Fibroblast of skin of left quadriceps (primary cell): ENCODE data around the gene CTAGE8.
"Not testable (repeated sequence)": the region's sequence is repeated elsewhere in the genome, so short reads cannot be mapped to it uniquely, and the experiment has no call there.

Experiments
- DNase-seq, 2 experiments: peaks; one replicate each; pipeline ENCODE4 v3.0.0-alpha.2; 2013; ENCODE audit warnings: low read depth in 2 of 2

Gene CTAGE8, protein sequence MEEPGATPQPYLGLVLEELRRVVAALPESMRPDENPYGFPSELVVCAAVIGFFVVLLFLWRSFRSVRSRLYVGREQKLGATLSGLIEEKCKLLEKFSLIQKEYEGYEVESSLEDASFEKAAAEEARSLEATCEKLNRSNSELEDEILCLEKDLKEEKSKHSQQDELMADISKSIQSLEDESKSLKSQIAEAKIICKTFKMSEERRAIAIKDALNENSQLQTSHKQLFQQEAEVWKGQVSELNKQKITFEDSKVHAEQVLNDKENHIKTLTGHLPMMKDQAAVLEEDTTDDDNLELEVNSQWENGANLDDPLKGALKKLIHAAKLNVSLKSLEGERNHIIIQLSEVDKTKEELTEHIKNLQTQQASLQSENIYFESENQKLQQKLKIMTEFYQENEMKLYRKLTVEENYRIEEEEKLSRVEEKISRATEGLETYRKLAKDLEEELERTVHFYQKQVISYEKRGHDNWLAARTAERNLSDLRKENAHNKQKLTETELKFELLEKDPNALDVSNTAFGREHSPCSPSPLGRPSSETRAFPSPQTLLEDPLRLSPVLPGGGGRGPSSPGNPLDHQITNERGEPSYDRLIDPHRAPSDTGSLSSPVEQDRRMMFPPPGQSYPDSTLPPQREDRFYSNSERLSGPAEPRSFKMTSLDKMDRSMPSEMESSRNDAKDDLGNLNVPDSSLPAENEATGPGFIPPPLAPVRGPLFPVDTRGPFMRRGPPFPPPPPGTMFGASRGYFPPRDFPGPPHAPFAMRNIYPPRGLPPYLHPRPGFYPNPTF

DNA sequence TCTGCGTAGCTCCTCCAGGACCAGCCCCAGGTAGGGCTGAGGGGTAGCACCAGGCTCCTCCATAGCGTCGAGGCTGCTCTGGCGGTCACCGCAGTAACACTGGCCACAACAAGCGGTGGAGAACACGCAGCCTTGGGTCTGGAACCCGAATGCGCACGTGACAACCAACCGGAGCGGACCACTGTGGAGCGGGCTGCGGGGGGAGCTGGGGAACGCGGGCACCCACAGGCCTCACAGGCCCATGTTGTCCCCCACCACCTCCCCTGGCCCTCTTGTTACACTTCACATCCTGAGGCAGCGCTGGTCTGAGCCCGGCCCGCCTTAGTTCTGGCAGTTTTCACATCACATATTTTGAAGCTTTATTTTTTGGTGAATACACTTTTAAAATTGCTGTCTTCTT is at the start of gene CTAGE8:
TSS of gene CTAGE8 (minus strand) at position 101 of the 400 bp plus-strand sequence. CDS start at position 63, 38 bp downstream.
- not testable (repeated sequence) for DNase-seq

DNA sequence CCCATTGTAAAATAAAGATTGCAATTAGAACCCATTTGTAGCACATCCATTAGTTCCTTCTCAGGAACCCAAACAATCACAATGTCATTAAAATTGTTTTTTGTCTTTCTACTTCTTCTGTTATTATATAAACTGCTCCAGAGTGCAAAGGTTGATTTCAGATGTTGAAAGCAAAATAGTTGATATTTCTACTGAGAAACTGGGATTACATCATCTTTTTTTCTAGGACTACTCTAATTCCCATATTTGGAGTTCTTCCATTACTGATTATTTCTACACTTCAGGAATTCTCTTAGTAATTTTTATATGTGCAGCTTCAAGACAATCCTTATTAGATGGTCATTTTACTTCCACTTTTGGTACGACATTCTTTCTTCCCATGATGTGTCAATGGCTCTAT is 48.4 kb upstream of the CTAGE8 start:
- DNase-seq: not testable (repeated sequence)

DNA sequence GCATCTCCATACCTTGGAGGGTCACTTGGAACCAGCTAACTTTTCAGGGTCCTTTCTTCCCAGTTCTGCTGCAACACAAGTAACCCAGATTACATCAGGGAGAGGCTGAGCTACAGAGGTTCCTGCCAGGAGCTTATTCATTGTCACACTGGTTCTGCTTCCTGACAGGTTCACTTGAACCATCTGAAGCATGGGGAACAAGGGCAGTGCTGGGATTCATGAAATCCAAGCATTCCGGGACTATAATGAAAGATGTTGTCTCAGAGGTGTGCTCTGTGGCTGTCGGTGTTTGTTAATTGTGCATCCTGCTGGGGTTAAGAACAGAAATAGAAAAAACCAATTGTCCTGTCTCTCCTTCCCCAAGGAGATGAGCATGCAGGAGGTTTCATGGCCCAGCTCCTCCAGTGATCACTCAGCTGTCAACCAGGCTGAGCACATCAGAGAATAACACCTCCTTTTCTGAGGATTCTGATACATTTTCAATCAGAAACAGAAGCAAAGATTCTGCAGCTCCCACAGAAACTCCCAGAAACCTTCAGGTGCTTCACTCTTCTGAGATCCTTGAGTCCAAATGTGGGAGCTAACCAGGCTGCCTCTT is 42.9 kb upstream of the CTAGE8 start, which contains the start of gene OR2A1:
TSS of gene OR2A1 (plus strand) at position 548 of the 598 bp plus-strand sequence. CDS start 5,706 bp downstream, outside the sequence.
- not testable (repeated sequence) for DNase-seq

DNA sequence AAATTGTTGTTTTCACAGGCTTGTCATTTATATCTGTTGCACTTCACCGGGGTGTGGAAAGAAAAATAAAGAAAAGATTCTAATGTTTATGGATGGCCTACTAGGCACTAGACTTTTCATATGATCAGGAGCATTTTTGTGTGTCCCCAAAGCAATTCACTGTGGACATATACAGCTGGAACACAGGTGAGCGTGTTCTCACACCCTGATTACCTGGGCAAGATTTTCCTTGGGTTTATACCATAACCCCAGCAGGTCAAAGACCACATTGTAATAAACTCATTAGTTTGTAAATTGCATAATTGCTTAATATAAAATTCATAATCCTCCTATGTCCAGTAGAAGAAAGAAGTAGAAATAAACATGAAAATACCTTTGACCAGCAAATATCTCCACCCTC is 42.1 kb upstream of the CTAGE8 start:
- not testable (repeated sequence) for DNase-seq

DNA sequence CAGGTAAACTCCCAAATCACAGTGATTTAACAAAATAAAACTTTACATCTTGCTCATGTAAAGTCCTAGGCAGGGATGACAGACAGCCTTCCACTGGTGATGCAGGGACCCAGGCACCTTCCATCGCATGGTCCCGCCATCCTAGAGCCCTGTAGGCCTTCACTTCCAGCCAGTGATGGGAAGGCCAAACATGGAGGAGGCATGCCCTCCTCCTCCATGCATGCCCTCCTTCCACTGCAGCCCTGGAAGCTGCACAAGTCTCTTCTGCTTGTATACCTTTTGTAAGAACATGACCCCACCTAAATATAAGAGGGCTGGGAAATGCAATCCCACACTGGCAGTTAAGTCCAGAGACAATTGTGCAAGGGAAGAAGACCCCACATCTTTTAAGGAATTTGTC is 40.6 kb upstream of the CTAGE8 start:
- DNase-seq: not testable (repeated sequence)

DNA sequence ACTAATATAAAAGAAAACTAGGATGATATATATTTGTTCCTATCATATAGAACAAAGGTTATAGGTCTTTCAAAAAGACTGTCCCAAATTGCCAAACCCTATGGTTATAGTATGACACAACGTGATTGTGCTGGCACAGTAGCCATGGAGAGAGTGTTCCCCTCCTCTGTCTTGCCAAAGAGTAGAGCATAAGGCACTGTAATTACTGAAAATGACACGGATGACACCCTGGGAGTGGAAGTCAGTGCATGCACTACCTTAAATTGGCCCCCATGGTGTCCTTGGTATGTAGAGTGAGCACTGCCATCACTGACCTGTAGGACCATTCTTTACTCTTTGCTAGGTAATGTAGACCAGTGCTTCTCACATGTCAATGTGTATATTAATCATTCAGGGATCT is 36.1 kb upstream of the CTAGE8 start:
- DNase-seq: not testable (repeated sequence)

DNA sequence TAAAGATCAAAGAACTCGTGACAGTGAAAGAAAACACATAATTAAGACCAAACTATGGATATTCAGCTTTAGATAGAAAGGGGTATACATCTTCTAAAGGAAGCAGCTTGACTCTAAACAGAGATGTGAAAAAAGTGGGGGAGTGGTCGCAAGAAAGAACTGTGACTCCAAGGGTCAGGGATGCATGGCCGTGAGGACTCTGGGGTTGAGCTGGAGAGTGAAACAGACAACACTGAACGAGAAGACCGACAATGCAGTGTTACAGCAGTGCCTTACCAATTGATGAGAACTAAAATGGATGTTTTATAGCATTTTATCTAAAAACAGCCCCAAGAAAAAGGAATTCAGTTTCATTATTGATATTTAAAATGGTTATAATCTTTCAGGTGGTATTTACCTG is 34.5 kb upstream of the CTAGE8 start:
- not testable (repeated sequence) for DNase-seq

DNA sequence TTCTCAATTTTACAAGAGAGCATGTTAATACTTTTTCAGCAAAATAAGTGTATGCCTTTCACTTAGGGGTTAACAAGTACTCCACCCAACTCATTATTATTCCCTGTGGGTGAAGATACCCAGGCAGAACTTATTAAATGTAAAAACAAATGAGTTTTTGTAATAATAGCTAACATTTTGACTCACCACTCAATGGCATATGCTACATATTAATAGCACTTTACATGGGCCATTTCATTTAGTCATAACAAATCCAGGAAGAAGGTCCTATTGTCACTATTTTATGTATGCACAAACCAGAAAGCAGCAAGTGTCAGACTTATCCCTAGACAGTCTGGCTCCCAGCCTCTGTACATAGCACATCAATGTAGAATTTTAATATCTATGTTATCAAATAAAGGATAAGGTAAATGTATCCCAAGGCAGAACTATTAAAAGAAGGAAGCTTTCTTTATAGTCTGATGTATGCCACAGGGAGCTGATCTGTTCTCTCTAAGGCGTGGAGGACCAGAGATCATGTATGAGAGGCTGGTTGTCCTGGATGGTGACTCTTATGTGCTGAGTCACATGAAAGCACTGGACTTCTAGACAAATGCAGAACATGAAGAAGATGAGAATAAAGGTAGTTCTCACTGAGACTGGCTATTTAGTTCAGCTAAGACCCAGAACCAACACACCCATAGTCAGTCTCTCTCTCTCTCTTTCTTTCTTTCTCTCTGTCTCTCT is 33.7 kb upstream of the CTAGE8 start:
- DNase-seq: not testable (repeated sequence)

DNA sequence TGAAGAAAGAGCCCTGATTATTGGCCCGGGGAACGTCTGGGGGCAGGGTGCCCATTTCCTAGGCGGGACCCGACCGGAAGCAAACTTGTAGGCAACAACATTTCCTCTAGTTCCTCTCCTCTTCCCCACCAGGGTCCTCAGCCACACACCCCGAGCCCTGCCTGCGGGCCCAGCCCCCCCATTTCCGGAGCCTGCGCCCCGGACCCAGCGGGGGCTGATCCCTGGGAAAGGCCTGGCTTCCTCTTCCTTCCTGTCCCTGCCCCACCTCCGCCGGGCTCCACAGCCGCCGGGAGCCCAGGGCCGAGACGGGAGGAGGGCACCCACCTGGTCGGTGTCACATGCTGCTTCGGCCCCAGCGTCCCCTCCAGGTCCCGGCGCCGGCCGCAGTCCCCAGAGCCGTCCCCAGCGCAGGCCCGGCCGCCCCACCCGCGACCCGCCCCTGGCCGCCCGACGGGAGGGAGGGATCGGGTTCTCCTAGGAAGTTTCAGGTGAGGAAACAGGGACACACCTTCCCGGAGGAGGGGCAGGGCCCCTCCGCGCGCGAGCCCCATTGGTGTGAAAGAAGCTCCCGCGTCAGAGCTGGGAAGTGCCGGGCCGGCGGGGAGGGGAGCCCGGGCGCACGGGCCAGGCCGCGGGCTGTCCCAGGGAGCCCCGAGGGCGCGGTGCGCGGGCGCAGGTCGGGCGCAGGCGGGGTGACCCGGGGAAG is 24.9 kb upstream of the CTAGE8 start:
- not testable (repeated sequence) for DNase-seq

DNA sequence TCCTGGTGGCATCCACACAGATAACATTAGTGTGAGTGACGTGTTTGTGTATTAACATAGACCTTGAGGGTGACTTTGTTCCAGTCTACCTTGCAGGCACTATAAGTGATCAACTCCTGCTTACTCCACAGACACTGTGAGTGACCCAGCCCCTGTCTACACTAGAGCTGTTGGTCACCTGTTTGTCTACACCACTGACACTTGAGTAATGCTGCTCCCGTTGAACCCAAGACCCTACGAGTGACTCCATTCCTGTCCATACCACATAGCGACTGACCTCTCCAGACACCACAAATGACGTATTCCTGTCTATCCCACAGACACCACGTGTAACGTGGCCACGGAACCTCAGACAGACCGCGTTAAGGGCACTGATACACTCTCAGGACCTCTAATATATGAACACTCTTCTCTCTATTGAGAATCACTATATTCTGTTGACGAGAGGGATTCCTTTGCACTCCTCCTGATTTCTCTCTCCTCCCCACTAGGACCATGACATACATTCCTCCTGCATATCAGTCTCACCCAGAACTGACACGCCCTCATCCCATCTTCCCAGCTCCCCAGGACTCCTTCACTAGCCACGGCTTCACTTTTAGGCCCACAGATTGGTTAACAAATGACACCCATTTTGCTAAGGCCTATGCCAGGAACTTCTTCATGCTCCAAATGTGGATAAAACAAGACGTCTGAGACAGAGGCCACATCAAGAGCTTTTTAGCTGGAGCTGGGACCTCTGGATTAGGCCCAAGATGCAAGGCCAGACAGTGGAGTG is 23.5 kb upstream of the CTAGE8 start:
- DNase-seq: not testable (repeated sequence)

DNA sequence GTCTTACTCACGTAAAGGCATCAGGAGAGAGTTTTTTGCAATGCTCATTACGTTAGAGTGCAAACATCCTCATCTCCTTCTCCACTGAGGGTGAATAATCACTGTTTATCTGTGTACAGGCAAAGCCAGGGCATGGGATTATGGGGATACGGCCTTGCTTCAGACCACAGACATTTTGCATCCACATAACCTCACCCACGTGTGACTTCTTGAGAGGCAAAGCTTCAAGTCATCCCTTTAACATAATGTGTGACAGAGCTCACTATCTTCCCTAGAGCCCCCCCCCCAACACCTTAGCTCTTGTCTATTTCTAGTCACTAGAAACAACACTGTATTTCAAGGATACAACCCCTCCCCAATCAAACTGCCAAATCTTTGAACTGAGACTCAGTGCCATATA is 22.5 kb upstream of the CTAGE8 start:
- not testable (repeated sequence) for DNase-seq

DNA sequence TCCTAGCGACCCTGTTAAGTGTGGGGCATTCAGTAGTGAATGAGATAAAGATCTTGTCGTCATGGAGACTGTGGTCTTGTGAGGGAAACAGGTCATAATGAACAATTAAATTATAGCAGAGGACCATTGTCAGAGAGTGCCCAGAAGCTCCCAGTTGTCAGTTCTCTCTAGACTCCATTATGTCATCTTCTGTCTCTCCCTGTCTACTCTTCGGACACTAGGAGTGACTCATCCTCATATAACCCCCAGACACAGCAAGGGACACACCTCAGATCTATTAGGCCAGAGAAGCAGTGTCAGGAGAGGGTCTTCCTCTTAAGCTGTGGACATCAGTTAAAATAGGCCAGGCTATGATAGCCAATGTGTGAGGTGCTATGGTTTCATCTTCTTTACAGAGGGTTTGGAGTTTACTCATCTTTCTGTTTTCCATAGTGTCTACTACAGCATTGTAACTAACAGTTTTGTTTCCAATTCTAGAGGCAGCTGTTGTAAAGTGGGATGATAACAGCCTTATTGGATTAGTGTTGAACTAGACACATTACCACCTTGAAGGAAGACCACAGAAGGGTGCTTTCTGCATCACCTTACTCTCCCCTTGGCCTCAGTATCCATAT is 18.2 kb upstream of the CTAGE8 start:
- DNase-seq: not testable (repeated sequence)

DNA sequence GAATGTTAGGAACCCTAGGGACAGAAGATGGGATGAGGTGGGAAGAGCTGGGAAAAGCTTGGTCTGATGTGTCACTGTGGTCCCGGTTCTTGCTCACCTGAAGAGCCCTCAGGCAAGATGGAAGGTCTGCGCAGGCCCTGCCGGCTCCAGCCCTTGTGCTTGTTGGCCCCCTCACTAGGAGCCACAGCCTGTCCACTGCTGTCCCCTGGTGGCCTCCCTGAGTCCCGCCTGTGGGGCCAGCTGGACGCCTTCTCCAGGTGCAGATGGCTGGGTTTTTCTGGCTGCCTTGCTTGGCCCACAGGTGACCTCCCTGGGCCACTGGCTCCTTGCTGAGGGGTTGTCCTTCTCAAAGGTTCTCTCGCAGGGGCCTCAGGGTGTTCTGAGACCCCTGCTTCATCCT is 14.6 kb upstream of the CTAGE8 start:
- not testable (repeated sequence) for DNase-seq

DNA sequence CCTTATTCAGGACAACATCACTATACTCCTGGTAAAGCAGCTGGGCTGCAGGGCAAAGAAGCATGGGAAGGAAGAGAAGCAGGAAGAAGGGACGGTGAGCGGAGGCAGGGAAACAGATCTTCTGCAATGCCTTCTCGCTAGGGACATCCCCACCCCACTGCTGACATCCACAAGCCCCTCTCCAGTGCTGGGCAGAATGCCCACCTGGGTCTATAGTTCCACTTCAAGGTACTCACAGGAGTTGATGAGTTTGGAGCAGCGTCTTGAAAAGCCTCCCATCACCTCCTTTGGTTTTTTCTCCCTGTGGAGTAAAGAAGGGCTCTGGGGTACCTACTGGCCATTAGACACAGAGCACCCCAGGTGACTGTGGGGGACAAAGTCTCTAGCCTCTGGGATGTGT is 13.4 kb upstream of the CTAGE8 start:
- DNase-seq: not testable (repeated sequence)

DNA sequence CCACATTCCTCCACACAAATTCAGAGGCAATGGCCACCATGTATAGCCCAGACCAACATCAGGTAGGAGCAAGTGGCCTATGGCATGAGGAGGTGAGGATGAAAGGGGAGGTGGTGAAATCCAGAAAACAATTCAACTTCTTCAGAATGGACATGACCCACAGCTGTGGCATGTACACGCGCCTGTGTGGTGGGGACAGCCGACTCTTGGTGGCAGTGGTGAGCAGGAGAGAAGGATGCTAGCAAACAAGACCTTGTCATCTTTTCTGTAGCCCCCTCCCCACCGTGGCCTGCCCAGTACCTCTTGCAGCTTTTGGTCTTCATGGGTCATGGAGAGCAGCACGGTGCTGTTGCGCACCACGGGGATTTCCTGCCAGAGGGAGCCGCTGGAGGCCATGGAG is 12.9 kb upstream of the CTAGE8 start:
- DNase-seq: not testable (repeated sequence)

DNA sequence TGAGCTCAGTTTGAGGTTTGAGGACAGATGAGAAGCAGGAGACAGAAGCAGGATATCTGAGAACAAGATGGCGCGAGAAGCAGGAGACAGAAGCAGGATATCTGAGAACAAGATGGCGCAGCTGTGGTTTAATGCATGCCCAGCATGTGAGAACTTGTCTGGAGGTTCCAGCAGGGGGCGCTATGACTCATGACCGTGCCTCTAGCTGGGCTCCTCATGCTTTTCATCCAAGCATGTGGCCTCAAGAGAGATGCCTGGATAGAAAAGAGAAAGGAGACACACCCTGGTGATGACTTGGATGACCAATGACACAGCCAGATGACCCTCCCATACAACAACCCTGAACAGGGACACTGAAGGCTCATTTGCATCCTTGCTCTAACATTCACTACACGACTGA is 10.9 kb upstream of the CTAGE8 start:
- DNase-seq: not testable (repeated sequence)

DNA sequence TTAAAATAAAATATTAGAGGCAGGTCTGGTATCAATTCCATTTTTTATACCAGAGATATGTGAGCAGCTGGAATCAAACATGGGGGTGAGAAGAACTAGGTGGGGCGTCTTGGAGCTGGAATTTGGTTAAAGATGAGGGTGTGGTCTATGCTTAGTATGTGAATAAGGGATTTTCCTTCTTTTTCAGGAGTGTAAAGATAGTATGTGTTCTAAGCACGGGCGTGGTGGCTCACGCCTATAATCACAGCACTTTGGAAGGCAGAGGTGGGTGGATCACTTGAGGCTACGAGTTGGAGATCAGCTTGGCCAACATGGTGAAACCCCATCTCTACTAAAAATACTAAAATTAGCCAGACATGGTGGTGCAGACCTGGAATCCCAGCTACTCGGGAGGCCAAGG is 6.2 kb upstream of the CTAGE8 start:
- DNase-seq: not testable (repeated sequence)

DNA sequence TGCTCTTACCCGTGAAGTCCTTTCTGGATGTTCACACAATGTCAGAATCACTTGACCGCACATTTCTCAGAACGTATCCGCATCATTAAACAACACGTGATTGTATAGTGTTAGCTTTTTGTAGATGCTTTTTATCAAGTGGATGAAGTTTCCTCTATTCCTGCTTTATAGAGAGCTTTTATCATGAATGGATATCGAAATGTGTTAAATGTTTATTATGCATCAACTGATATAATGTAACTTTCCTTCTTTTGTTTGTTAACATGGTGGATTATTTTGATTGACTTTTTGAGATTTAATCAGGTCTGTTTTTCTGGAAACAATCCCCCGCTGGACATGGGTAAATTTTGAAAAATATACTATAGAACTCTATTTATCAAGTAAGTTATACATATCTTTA is 4.4 kb downstream of the CTAGE8 start, which contains the start of gene OR2A7:
TSS of gene OR2A7 (minus strand) at position 101 of the 400 bp plus-strand sequence. CDS start 5,164 bp downstream, outside the sequence.
- not testable (repeated sequence) for DNase-seq

DNA sequence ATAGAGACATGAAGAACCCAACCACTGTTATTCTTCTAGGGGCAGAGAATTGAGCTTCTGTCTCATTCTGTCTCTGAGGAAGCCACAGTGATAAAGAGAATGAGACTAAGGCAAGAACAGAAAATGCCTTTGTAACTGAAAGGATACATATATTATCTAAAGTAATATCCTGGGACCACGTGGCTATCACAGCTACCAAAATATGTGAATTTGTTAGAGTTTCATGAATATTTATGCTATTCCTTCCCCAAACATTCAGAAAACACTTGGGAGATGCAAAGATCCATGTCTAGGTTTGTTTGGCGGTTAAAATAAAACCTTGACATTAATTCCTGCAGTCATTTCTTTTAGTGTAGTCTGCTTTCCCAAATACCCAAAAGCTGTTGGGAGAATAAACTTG is 7.0 kb downstream of the CTAGE8 start:
- DNase-seq: not testable (repeated sequence)
